H1 (cell line): ENCODE data around the gene TIMP4. TPM values are rescaled to one million over a fixed set of nuclear protein-coding genes. Genes with fewer than 3 reads are reported as not detected.

ENCODE experiments used
- CTCF ChIA-PET: fragments of 300-600 bp; sonication (Branson Sonifier 250); formaldehyde crosslinking; loops from one replicate; lab custom pipeline; 2021; ENCODE audit not compliant: partially characterized antibody; lab: Charles Lee
- POLR2A ChIA-PET: fragments of 300-600 bp; sonication (Branson Sonifier 250); formaldehyde crosslinking; loops from one replicate; lab custom pipeline; 2021; ENCODE audit warnings: inconsistent platforms; ENCODE audit not compliant: partially characterized antibody; lab: Charles Lee
- DNase-seq, 2 experiments: peaks; one replicate each; pipeline versions ENCODE4 v3.0.0 to v3.0.0-alpha.2; 2010 to 2022; ENCODE audit warnings: low spot score in 2 of 2, low read depth in 1 of 2, mixed read lengths in 1 of 2
- FAIRE-seq: peaks from 2 replicates; lab custom pipeline; 2011; peaks lifted over from hg19 to GRCh38; lab: Jason Lieb, UNC
- H2AFZ ChIP-seq: 2 replicates; pipeline ENCODE4 v1.8.1; 2012; ENCODE audit warnings: low read length, inconsistent platforms
- H2AK5ac ChIP-seq: 2 replicates; pipeline ENCODE4 v1.6.1; 2013; ENCODE audit warnings: low read depth, low read length
- H2BK120ac ChIP-seq: replicated peaks from 2 replicates; pipeline ENCODE3; 2013; ENCODE audit warnings: low read depth, low read length, inconsistent platforms
- H2BK12ac ChIP-seq: 2 replicates; pipeline ENCODE4 v1.6.1; 2013; ENCODE audit warnings: low read depth, low read length
- H2BK15ac ChIP-seq: 2 replicates; pipeline ENCODE4 v1.6.1; 2013; ENCODE audit warnings: low read length
- H2BK20ac ChIP-seq: 2 replicates; pipeline ENCODE4 v1.6.1; 2013; ENCODE audit warnings: low read length
- H2BK5ac ChIP-seq: 2 replicates; pipeline ENCODE4 v1.6.1; 2013; ENCODE audit warnings: low read depth, low read length
- H3K14ac ChIP-seq: 2 replicates; pipeline ENCODE4 v1.6.1; 2013; ENCODE audit warnings: inconsistent platforms; ENCODE audit not compliant: insufficient read length
- H3K18ac ChIP-seq: 2 replicates; pipeline ENCODE4 v1.6.1; 2013; ENCODE audit warnings: low read length; ENCODE audit errors: extremely low read depth
- H3K23ac ChIP-seq: 2 replicates; pipeline ENCODE4 v1.6.1; 2013; ENCODE audit warnings: inconsistent platforms; ENCODE audit not compliant: insufficient read length
- H3K23me2 ChIP-seq: 2 replicates; pipeline ENCODE4 v1.6.1; 2013; ENCODE audit warnings: low read depth, low read length
- H3K27ac ChIP-seq: 2 replicates; pipeline ENCODE4 v1.6.1; 2011; ENCODE audit warnings: low read depth, low read length, inconsistent platforms
- H3K27me3 ChIP-seq, 4 experiments: replicated peaks in 1 of 4; 1 replicate in 1 of 4; 2 replicates in 3 of 4; pipeline versions ENCODE4 v1.6.1 to v1.8.1; 2011 to 2013; ENCODE audit warnings: low read length in 3 of 4, mild to moderate bottlenecking in 3 of 4, inconsistent platforms in 2 of 4, mixed read lengths in 2 of 4, moderate library complexity in 1 of 4; ENCODE audit not compliant: control insufficient read depth in 3 of 4, insufficient read depth in 3 of 4; ENCODE audit errors: extremely low read depth in 1 of 4
- H3K36me3 ChIP-seq, 4 experiments: 2 replicates each; pipeline versions ENCODE4 v1.6.1 to v1.8.1; 2011 to 2013; ENCODE audit warnings: mild to moderate bottlenecking in 4 of 4, low read length in 3 of 4, moderate library complexity in 2 of 4, control low read depth in 1 of 4, inconsistent platforms in 1 of 4; ENCODE audit not compliant: insufficient read depth in 4 of 4, control insufficient read depth in 2 of 4
- H3K4ac ChIP-seq: replicated peaks from 2 replicates; pipeline ENCODE3; 2013; ENCODE audit warnings: low read length, low read depth, mixed read lengths, inconsistent platforms; ENCODE audit not compliant: insufficient read length
- H3K4me1 ChIP-seq, 4 experiments: replicated peaks in 1 of 4; 1 replicate in 1 of 4; 2 replicates in 3 of 4; pipeline versions ENCODE4 v1.6.1 to v1.8.1; 2011 to 2013; ENCODE audit warnings: low read length in 3 of 4, inconsistent platforms in 2 of 4, mixed read lengths in 1 of 4; ENCODE audit not compliant: insufficient read depth in 4 of 4, control insufficient read depth in 3 of 4
- H3K4me2 ChIP-seq, 2 experiments: 2 replicates each; pipeline versions ENCODE4 v1.6.1 to v1.8.1; 2011 to 2013; ENCODE audit warnings: low read depth in 2 of 2, low read length in 2 of 2, control low read depth in 1 of 2, inconsistent platforms in 1 of 2, mild to moderate bottlenecking in 1 of 2; ENCODE audit not compliant: insufficient read depth in 1 of 2
- H3K4me3 ChIP-seq, 4 experiments: fragments of 200-600, 300-600 bp in 1 of 4; sonication (generic), shearing (Covaris generic), sonication (Bioruptor Twin) in 1 of 4; 2 replicates each; pipeline versions ENCODE4 v1.5.1 to v1.8.1; 2011 to 2016; ENCODE audit warnings: low read length in 4 of 4, low read depth in 3 of 4, control low read depth in 2 of 4, inconsistent platforms in 2 of 4, mild to moderate bottlenecking in 2 of 4, mixed read lengths in 1 of 4, moderate library complexity in 1 of 4; ENCODE audit not compliant: insufficient read depth in 2 of 4; ENCODE audit errors: extremely low read depth in 1 of 4
- H3K56ac ChIP-seq: replicated peaks from 2 replicates; pipeline ENCODE3; 2013; ENCODE audit warnings: low read depth, mild to moderate bottlenecking, mixed read lengths, low read length, inconsistent platforms; ENCODE audit not compliant: insufficient read length
- H3K79me1 ChIP-seq: 2 replicates; pipeline ENCODE4 v1.6.1; 2013; ENCODE audit warnings: low read depth, low read length, control low read depth
- H3K79me2 ChIP-seq, 2 experiments: 2 replicates each; pipeline versions ENCODE4 v1.6.1 to v1.8.1; 2012 to 2013; ENCODE audit warnings: low read length in 2 of 2, mild to moderate bottlenecking in 2 of 2, inconsistent platforms in 1 of 2; ENCODE audit not compliant: insufficient read depth in 2 of 2, control insufficient read depth in 1 of 2
- H3K9ac ChIP-seq, 4 experiments: replicated peaks in 1 of 4; 1 replicate in 1 of 4; 2 replicates in 3 of 4; pipeline versions ENCODE4 v1.6.1 to v1.8.1; 2011 to 2013; ENCODE audit warnings: low read depth in 3 of 4, low read length in 3 of 4, control low read depth in 2 of 4, mild to moderate bottlenecking in 2 of 4, moderate library complexity in 2 of 4, inconsistent platforms in 1 of 4; ENCODE audit errors: extremely low read depth in 1 of 4
- H3K9me3 ChIP-seq, 2 experiments: 2 replicates each; pipeline versions ENCODE4 v1.6.1 to v1.8.1; 2012 to 2013; ENCODE audit warnings: mild to moderate bottlenecking in 2 of 2, moderate library complexity in 2 of 2, control low read depth in 1 of 2, inconsistent platforms in 1 of 2, low read depth in 1 of 2, low read length in 1 of 2, mixed read lengths in 1 of 2; ENCODE audit not compliant: insufficient read depth in 2 of 2
- H4K20me1 ChIP-seq, 2 experiments: replicated peaks in 1 of 2; 2 replicates each; pipeline versions ENCODE3 to v1.8.1; 2011 to 2013; ENCODE audit warnings: inconsistent platforms in 2 of 2, low read length in 2 of 2, mild to moderate bottlenecking in 1 of 2; ENCODE audit not compliant: insufficient read depth in 2 of 2, control insufficient read depth in 1 of 2
- H4K5ac ChIP-seq: 2 replicates; pipeline ENCODE4 v1.6.1; 2013; ENCODE audit warnings: low read length, low read depth, mixed read lengths, inconsistent platforms; ENCODE audit not compliant: insufficient read length
- H4K8ac ChIP-seq: 2 replicates; pipeline ENCODE4 v1.8.0; 2013; ENCODE audit warnings: mild to moderate bottlenecking, moderate library complexity, low read length, inconsistent platforms; ENCODE audit not compliant: insufficient read depth; ENCODE audit errors: extremely low read depth
- H4K91ac ChIP-seq: replicated peaks from 2 replicates; pipeline ENCODE3; 2013; ENCODE audit warnings: low read length, mixed read lengths, inconsistent platforms; ENCODE audit not compliant: insufficient read length
- BRCA1 ChIP-seq: IDR thresholded peaks from 2 replicates; pipeline ENCODE4 v1.6.1; 2012; ENCODE audit warnings: low read depth, low read length, improper control_type of control experiment
- CBX8 ChIP-seq: fragments of 300-800, 300-1000 bp; sonication (generic); IDR thresholded peaks from 2 replicates; pipeline ENCODE4 v1.7.1; 2016; ENCODE audit warnings: low read depth, low read length, borderline replicate concordance
- GTF2F1 ChIP-seq: IDR thresholded peaks from 2 replicates; pipeline ENCODE4 v1.6.1; 2012; ENCODE audit warnings: low read depth, low read length, improper control_type of control experiment, borderline replicate concordance
- JUND ChIP-seq: IDR thresholded peaks from 2 replicates; pipeline ENCODE4 v1.6.1; 2011; ENCODE audit warnings: mild to moderate bottlenecking, improper control_type of control experiment, low read length
- PHF8 ChIP-seq: fragments of 200-600 bp; sonication (generic); conservative IDR thresholded peaks from 2 replicates; pipeline ENCODE4 v1.7.1; 2012; ENCODE audit warnings: low read depth, mild to moderate bottlenecking, inconsistent platforms, low read length, moderate library complexity
- RBBP5 ChIP-seq: IDR thresholded peaks from 2 replicates; pipeline ENCODE4 v1.7.1; 2012; ENCODE audit warnings: low read depth, mild to moderate bottlenecking, inconsistent platforms, low read length, moderate library complexity, borderline replicate concordance
- RFX5 ChIP-seq: IDR thresholded peaks from 2 replicates; pipeline ENCODE4 v1.6.1; 2011; ENCODE audit warnings: low read depth, low read length, improper control_type of control experiment, borderline replicate concordance
- SAP30 ChIP-seq: fragments of 300-600 bp; sonication (generic); IDR thresholded peaks from 2 replicates; pipeline ENCODE4 v1.7.1; 2012; ENCODE audit warnings: low read length, moderate library complexity, mild to moderate bottlenecking, inconsistent platforms; ENCODE audit not compliant: insufficient read depth, insufficient replicate concordance
- SIN3A ChIP-seq, 2 experiments: IDR thresholded peaks in 1 of 2; conservative IDR thresholded peaks in 1 of 2; 2 replicates each; pipeline ENCODE4 v1.6.1; 2011 to 2012; ENCODE audit warnings: low read length in 2 of 2, improper control_type of control experiment in 1 of 2, low read depth in 1 of 2, mild to moderate bottlenecking in 1 of 2
- SIX5 ChIP-seq: IDR thresholded peaks from 2 replicates; pipeline ENCODE4 v1.6.1; 2011; ENCODE audit warnings: mild to moderate bottlenecking, low read depth, low read length
- SP1 ChIP-seq: IDR thresholded peaks from 2 replicates; pipeline ENCODE4 v1.6.1; 2011; ENCODE audit warnings: low read depth, low read length
- TBP ChIP-seq: IDR thresholded peaks from 2 replicates; pipeline ENCODE4 v1.6.1; 2011; ENCODE audit warnings: low read depth, low read length, improper control_type of control experiment
- WGBS, 2 experiments: shearing (Covaris generic) in 1 of 2; methylation state at CpG; one replicate each; pipeline versions ENCODE4 v1.1.6 to v1.1.7; 2013 to 2015; ENCODE audit warnings: low lambda C conversion rate in 2 of 2, mixed read lengths in 2 of 2, inconsistent platforms in 1 of 2, low coverage in 1 of 2, missing lambda C conversion rate in 1 of 2; ENCODE audit not compliant: insufficient replicate concordance in 2 of 2, insufficient coverage in 1 of 2, insufficient read length in 1 of 2; ENCODE audit errors: extremely low coverage in 1 of 2, missing lambda C conversion rate in 1 of 2; 5-methylcytosine and 5-hydroxymethylcytosine counted together
- polyA plus RNA-seq, 7 experiments: library from polyadenylated mRNA; depleted of rRNA in 3 of 7; stranded (reverse) in 5 of 7; unstranded in 2 of 7; fragments of >200 nt in 5 of 7; fragments of 200-250 nt in 2 of 7; gene quantifications; 1 replicate in 5 of 7; 2 replicates in 1 of 7; 4 replicates in 1 of 7; pipeline versions ENCODE4 v1.2.1 to v1.2.3, GENCODE V29; 2011 to 2013; ENCODE audit warnings: missing spikeins in 2 of 7, mixed read lengths in 2 of 7
- total RNA-seq: library from RNA; stranded (reverse); fragmentation: NEBNext Ultra II Directional; extraction: Animal tissue kit (Norgen Biotek cat#: 25700); gene quantifications from 2 replicates; pipeline ENCODE4 v1.2.1, GENCODE V29; 2021

TIMP4 gene
- total and polyA plus RNA-seq, 2 of the 8 experiments (the other 6 are each of a cell fraction or from before 2014, with no cell fraction given), result 5.1 to 8.7 TPM

GRCh38 chr3:12205171-12205570 is 46.5 kb upstream of the TIMP4 start:
- no peak overlapping the region for H2BK15ac ChIP-seq
- no peaks in the 10 kb centered on the region for H3K27me3 ChIP-seq
- no peak overlapping the region for H3K4me2 ChIP-seq
- H4K5ac ChIP-seq, result no peak overlapping the region
- whole genome bisulfite sequencing, 2 experiments, result 91% methylated on average over 4 of the region's 4 CpGs; no CpG with 5 or more reads in 1 of the 2 experiments
- H3K79me2 ChIP-seq, result no peaks in the 10 kb centered on the region
- no peak overlapping the region for H2BK120ac ChIP-seq
- no peaks in the 10 kb centered on the region for H4K20me1 ChIP-seq
- H3K4me3 ChIP-seq, result no peak overlapping the region
- H3K23me2 ChIP-seq, result no peaks in the 10 kb centered on the region
- no peak overlapping the region for H3K56ac ChIP-seq
- no peak overlapping the region for H3K14ac ChIP-seq
- H2AK5ac ChIP-seq, result no peak overlapping the region
- no peak overlapping the region for H3K18ac ChIP-seq
- FAIRE-seq (no peak), DNase-seq (no peak)
- H3K27ac ChIP-seq, result no peak overlapping the region
- H3K4ac ChIP-seq, result no peak overlapping the region
- H2BK20ac ChIP-seq, result no peak overlapping the region
- no peak overlapping the region for H3K9ac ChIP-seq
- no peaks in the 10 kb centered on the region for H3K79me1 ChIP-seq
- no peaks in the 10 kb centered on the region for H3K4me1 ChIP-seq
- no peak overlapping the region for H2BK12ac ChIP-seq
- H3K36me3 ChIP-seq, result no peaks in the 10 kb centered on the region
- POLR2A ChIA-PET, result no interaction called here
- no peak overlapping the region for H4K91ac ChIP-seq
- H2AFZ ChIP-seq, result no peak overlapping the region
- CTCF ChIA-PET, result interaction anchor here (0.6 kb wide), 1 partner anchor 79 kb away, joined by 5 read pairs; no protein-coding TSS in a partner anchor
- no peak overlapping the region for H3K23ac ChIP-seq
- TF ChIP-seq SIN3A (conservative IDR thresholded peaks at IDR 0.05 in 1 of 2, IDR thresholded peaks at IDR 0.05 in 1 of 2; ENCODE audit: low read depth in 1 of 2, low read length in 2 of 2) (no peak), PHF8 (no peak), JUND (no peak), BRCA1 (no peak), TBP (no peak), SP1 (no peak), SIX5 (no peak), RFX5 (no peak), RBBP5 (no peak), SAP30 (no peak), CBX8 (no peak), GTF2F1 (no peak)
- no peaks in the 10 kb centered on the region for H3K9me3 ChIP-seq
- no peak overlapping the region for H2BK5ac ChIP-seq
- H4K8ac ChIP-seq, result no peak overlapping the region
